CD8-positive, alpha-beta memory T cell (primary cell): ENCODE measurements around the gene NSUN3. TPM values are rescaled to one million over a fixed set of nuclear protein-coding genes. Genes with fewer than 3 reads are reported as not detected.

Experiments
- CTCF ChIA-PET: fragments of 350-600 bp; sonication (Branson Sonifier 250); formaldehyde crosslinking; loops from one replicate; lab custom pipeline; 2021; ENCODE audit warnings: antibody characterized with exemption; lab: Charles Lee
- POLR2A ChIA-PET: fragments of 350-600 bp; sonication (Branson Sonifier 250); formaldehyde crosslinking; loops from one replicate; lab custom pipeline; 2021; ENCODE audit warnings: antibody characterized with exemption; lab: Charles Lee
- DNase-seq, 5 donors: peaks; one replicate each; pipeline versions ENCODE4 v3.0.0 to v3.0.0-alpha.2; 2020 to 2022; ENCODE audit warnings: mixed read lengths in 1 of 5
- H3K27ac ChIP-seq: one replicate; pipeline ENCODE4 v1.7.0; 2013; ENCODE audit warnings: low read depth, mild to moderate bottlenecking, low read length, moderate library complexity
- H3K27me3 ChIP-seq: 2 replicates; pipeline ENCODE4 v1.7.0; 2013; ENCODE audit warnings: low read length, mild to moderate bottlenecking; ENCODE audit not compliant: insufficient read depth, poor library complexity, severe bottlenecking
- H3K36me3 ChIP-seq: 2 replicates; pipeline ENCODE4 v1.7.0; 2013; ENCODE audit warnings: mild to moderate bottlenecking, low read length, moderate library complexity; ENCODE audit not compliant: insufficient read depth
- H3K4me1 ChIP-seq: 2 replicates; pipeline ENCODE4 v1.7.0; 2013; ENCODE audit warnings: mild to moderate bottlenecking, low read length, moderate library complexity; ENCODE audit not compliant: insufficient read depth
- H3K4me3 ChIP-seq: 2 replicates; pipeline ENCODE4 v1.7.0; 2013; ENCODE audit warnings: mild to moderate bottlenecking, low read length
- H3K9me3 ChIP-seq: 2 replicates; pipeline ENCODE4 v1.7.0; 2013; ENCODE audit warnings: mild to moderate bottlenecking, low read length
- H3K27ac Mint-ChIP-seq, 8 donors: one replicate each; pipeline ENCODE4 v1.8.0; 2020 to 2021; ENCODE audit warnings: mixed read lengths in 8 of 8, mild to moderate bottlenecking in 6 of 8, inconsistent platforms in 3 of 8, moderate library complexity in 3 of 8
- H3K27me3 Mint-ChIP-seq, 2 donors: one replicate each; pipeline ENCODE4 v1.8.0; 2020 to 2021; ENCODE audit warnings: mixed read lengths in 2 of 2, mild to moderate bottlenecking in 1 of 2, moderate library complexity in 1 of 2
- H3K36me3 Mint-ChIP-seq, 3 donors: one replicate each; pipeline ENCODE4 v1.8.0; 2020 to 2021; ENCODE audit warnings: mixed read lengths in 3 of 3, inconsistent platforms in 1 of 3, mild to moderate bottlenecking in 1 of 3
- H3K4me1 Mint-ChIP-seq, 3 donors: one replicate each; pipeline ENCODE4 v1.8.0; 2020 to 2021; ENCODE audit warnings: mixed read lengths in 3 of 3, inconsistent platforms in 1 of 3, mild to moderate bottlenecking in 1 of 3
- H3K4me3 Mint-ChIP-seq, 7 donors: one replicate each; pipeline ENCODE4 v1.8.0; 2020 to 2021; ENCODE audit warnings: mixed read lengths in 7 of 7, mild to moderate bottlenecking in 6 of 7, moderate library complexity in 4 of 7, inconsistent platforms in 2 of 7
- H3K9me3 Mint-ChIP-seq, 5 donors: one replicate each; pipeline ENCODE4 v1.8.0; 2020 to 2022; ENCODE audit warnings: mixed read lengths in 5 of 5, mild to moderate bottlenecking in 3 of 5, moderate library complexity in 2 of 5, inconsistent platforms in 1 of 5
- polyA plus RNA-seq: library from polyadenylated mRNA; unstranded; fragments of 300-500 nt; fragmentation: Illumina TruSeq; gene quantifications from one replicate; pipeline ENCODE4 v1.2.3, GENCODE V29; 2021
- total RNA-seq, 2 experiments: library from RNA; stranded (reverse); gene quantifications; one replicate each; pipeline ENCODE4 v1.2.3, GENCODE V29; 2021

NSUN3 gene
- total and polyA plus RNA-seq, 3 experiments from 2014 or later, result 6.8 to 14.4 (median 13.4) TPM

- H3K27me3 ChIP-seq, result no peaks in the 10 kb centered on the region
- no peaks in the 10 kb centered on the region for H3K36me3 ChIP-seq
- H3K27me3 Mint-ChIP-seq, result peaks cover 5% of the 10 kb centered on the region in 2 donors
- H3K27ac ChIP-seq, result no peak overlapping the region
- CTCF ChIA-PET, result no interaction called here
- H3K4me1 Mint-ChIP-seq, result no peaks in the 10 kb centered on the region
- no peaks in the 10 kb centered on the region for H3K4me1 ChIP-seq
- no peak overlapping the region for H3K4me3 ChIP-seq
- no peaks in the 10 kb centered on the region for H3K36me3 Mint-ChIP-seq
- H3K27ac Mint-ChIP-seq, result no peak overlapping the region
- DNase-seq, result no peak
- no peak overlapping the region for H3K4me3 Mint-ChIP-seq
- H3K9me3 ChIP-seq, result no peaks in the 10 kb centered on the region
- POLR2A ChIA-PET, result no interaction called here
- no peaks in the 10 kb centered on the region for H3K9me3 Mint-ChIP-seq
Measured at GRCh38 chr3:94159062-94159828, 96.4 kb downstream of the NSUN3 start.

- H3K4me3 Mint-ChIP-seq, result no peak overlapping the region
- Histone ChIP-seq H3K4me1 (no peaks in the 10 kb centered on the region), H3K4me3 (no peak overlapping the region), H3K9me3 (no peaks in the 10 kb centered on the region), H3K36me3 (no peaks in the 10 kb centered on the region), H3K27me3 (no peaks in the 10 kb centered on the region), H3K27ac (no peak overlapping the region)
- CTCF ChIA-PET, result no interaction called here
- no peak for DNase-seq
- H3K9me3 Mint-ChIP-seq, result no peaks in the 10 kb centered on the region
- H3K36me3 Mint-ChIP-seq, result no peaks in the 10 kb centered on the region
- no peak overlapping the region for H3K27ac Mint-ChIP-seq
- no peaks in the 10 kb centered on the region for H3K4me1 Mint-ChIP-seq
- H3K27me3 Mint-ChIP-seq, result peaks cover 5% of the 10 kb centered on the region in 2 donors
- POLR2A ChIA-PET, result no interaction called here
Measured at GRCh38 chr3:94162700-94163099, 99.8 kb downstream of the NSUN3 start.

GRCh38 chr3:94167346-94167745, 104.5 kb downstream of the NSUN3 start:
- no peaks in the 10 kb centered on the region for H3K36me3 ChIP-seq
- H3K9me3 ChIP-seq, result no peaks in the 10 kb centered on the region
- no peaks in the 10 kb centered on the region for H3K27me3 ChIP-seq
- H3K27me3 Mint-ChIP-seq, result peaks cover 1 to 5% of the 10 kb centered on the region in 2 donors
- no peak overlapping the region for H3K4me3 ChIP-seq
- no peak for DNase-seq
- H3K4me3 Mint-ChIP-seq, result no peak overlapping the region
- no peaks in the 10 kb centered on the region for H3K4me1 Mint-ChIP-seq
- POLR2A ChIA-PET, result no interaction called here
- CTCF ChIA-PET, result no interaction called here
- H3K36me3 Mint-ChIP-seq, result no peaks in the 10 kb centered on the region
- no peaks in the 10 kb centered on the region for H3K4me1 ChIP-seq
- H3K9me3 Mint-ChIP-seq, result no peaks in the 10 kb centered on the region
- no peak overlapping the region for H3K27ac Mint-ChIP-seq
- H3K27ac ChIP-seq, result no peak overlapping the region

DNA sequence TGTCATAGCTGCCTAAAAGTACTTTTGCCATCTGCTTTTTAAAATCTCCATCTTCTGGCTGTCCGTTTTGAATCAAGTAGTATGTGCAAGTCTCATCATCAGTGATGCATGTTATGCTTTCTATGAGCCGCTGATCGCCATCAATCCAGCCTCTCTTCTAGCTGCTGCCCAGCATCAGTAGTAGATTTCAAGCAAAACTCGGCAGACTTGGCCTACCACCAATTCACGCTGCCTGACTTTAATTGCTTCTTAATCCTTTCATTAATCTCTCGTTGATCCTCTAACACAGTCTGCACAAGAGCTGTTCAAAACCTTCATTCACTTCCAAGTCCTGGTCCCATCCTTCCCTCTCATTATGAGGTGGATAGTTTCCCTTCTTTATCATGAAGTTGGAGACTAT, 104.9 kb downstream of the NSUN3 start:
- Histone ChIP-seq H3K36me3 (no peaks in the 10 kb centered on the region), H3K4me1 (no peaks in the 10 kb centered on the region), H3K27ac (no peak overlapping the region), H3K27me3 (no peaks in the 10 kb centered on the region), H3K4me3 (no peak overlapping the region), H3K9me3 (no peaks in the 10 kb centered on the region)
- Mint-ChIP-seq H3K27me3 (peaks cover 1 to 5% of the 10 kb centered on the region in 2 donors), H3K4me3 (no peak overlapping the region), H3K36me3 (no peaks in the 10 kb centered on the region), H3K27ac (no peak overlapping the region), H3K9me3 (no peaks in the 10 kb centered on the region), H3K4me1 (no peaks in the 10 kb centered on the region)
- ChIA-PET CTCF (no interaction called here), POLR2A (no interaction called here)
- DNase-seq, result no peak

DNA sequence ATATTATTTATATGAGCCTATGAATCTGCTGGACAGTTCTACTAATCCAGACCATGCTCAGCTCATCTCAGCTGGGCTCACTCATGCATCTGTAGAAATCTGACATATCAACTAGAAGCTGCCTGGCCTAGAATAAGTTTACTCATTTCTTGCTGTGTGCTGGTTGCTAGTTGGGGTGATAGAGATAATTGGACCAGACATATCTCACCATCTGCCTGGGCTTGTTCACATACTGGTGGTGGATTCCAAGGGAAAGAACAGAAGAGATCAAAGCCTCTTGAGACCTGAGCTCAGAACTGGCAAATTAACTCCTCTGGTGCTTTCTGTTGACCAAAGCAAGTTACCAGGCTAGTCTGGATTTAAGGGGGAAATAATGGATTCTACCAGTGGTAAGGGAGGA, 109.1 kb downstream of the NSUN3 start:
- H3K4me1 ChIP-seq, result no peaks in the 10 kb centered on the region
- no peak overlapping the region for H3K27ac Mint-ChIP-seq

GRCh38 chr3:94172695-94173310, 109.9 kb downstream of the NSUN3 start:
- Mint-ChIP-seq H3K36me3 (no peaks in the 10 kb centered on the region), H3K27ac (no peak overlapping the region), H3K27me3 (peaks cover 0 to 8% of the 10 kb centered on the region in 2 donors), H3K9me3 (no peaks in the 10 kb centered on the region), H3K4me3 (no peak overlapping the region), H3K4me1 (peaks cover 0 to 6% (median 0%) of the 10 kb centered on the region in 3 donors)
- Histone ChIP-seq H3K9me3 (no peaks in the 10 kb centered on the region), H3K4me3 (no peak overlapping the region), H3K36me3 (no peaks in the 10 kb centered on the region), H3K4me1 (no peaks in the 10 kb centered on the region), H3K27ac (no peak overlapping the region), H3K27me3 (no peaks in the 10 kb centered on the region)
- DNase-seq, result no peak
- ChIA-PET CTCF (no interaction called here), POLR2A (no interaction called here)

More for the DNA sequence above, 109.1 kb downstream of the NSUN3 start:
- Mint-ChIP-seq H3K9me3 (no peaks in the 10 kb centered on the region), H3K36me3 (no peaks in the 10 kb centered on the region), H3K4me1 (peaks cover 0 to 2% (median 0%) of the 10 kb centered on the region in 3 donors), H3K4me3 (no peak overlapping the region), H3K27me3 (peaks cover 0 to 8% of the 10 kb centered on the region in 2 donors)
- ChIA-PET CTCF (no interaction called here), POLR2A (no interaction called here)
- Histone ChIP-seq H3K36me3 (no peaks in the 10 kb centered on the region), H3K9me3 (no peaks in the 10 kb centered on the region), H3K27me3 (no peaks in the 10 kb centered on the region), H3K27ac (no peak overlapping the region), H3K4me3 (no peak overlapping the region)
- no peak for DNase-seq

- Histone ChIP-seq H3K9me3 (no peaks in the 10 kb centered on the region), H3K36me3 (no peaks in the 10 kb centered on the region), H3K4me3 (no peak overlapping the region), H3K27me3 (no peaks in the 10 kb centered on the region), H3K27ac (no peak overlapping the region), H3K4me1 (no peaks in the 10 kb centered on the region)
- ChIA-PET POLR2A (no interaction called here), CTCF (no interaction called here)
- DNase-seq, result no peak
- Mint-ChIP-seq H3K4me1 (peaks cover 0 to 6% (median 0%) of the 10 kb centered on the region in 3 donors), H3K36me3 (no peaks in the 10 kb centered on the region), H3K9me3 (no peaks in the 10 kb centered on the region), H3K4me3 (no peak overlapping the region), H3K27me3 (peaks cover 0 to 10% of the 10 kb centered on the region in 2 donors), H3K27ac (no peak overlapping the region)
Measured at GRCh38 chr3:94173673-94174434, 111.0 kb downstream of the NSUN3 start.

- Mint-ChIP-seq H3K9me3 (no peaks in the 10 kb centered on the region), H3K4me3 (no peak overlapping the region), H3K4me1 (peaks cover 0 to 6% (median 0%) of the 10 kb centered on the region in 3 donors), H3K36me3 (no peaks in the 10 kb centered on the region), H3K27ac (no peak overlapping the region), H3K27me3 (peaks cover 0 to 11% of the 10 kb centered on the region in 2 donors)
- ChIA-PET CTCF (no interaction called here), POLR2A (no interaction called here)
- no peaks in the 10 kb centered on the region for H3K27me3 ChIP-seq
- no peaks in the 10 kb centered on the region for H3K36me3 ChIP-seq
- no peak overlapping the region for H3K4me3 ChIP-seq
- H3K9me3 ChIP-seq, result no peaks in the 10 kb centered on the region
- no peak for DNase-seq
- no peaks in the 10 kb centered on the region for H3K4me1 ChIP-seq
- no peak overlapping the region for H3K27ac ChIP-seq
Measured at GRCh38 chr3:94175677-94176076, 112.8 kb downstream of the NSUN3 start.
